Kidney capillary endothelial cell (primary cell): ENCODE data around the gene ENDOD1.
A peak's percentile ranks its signal among the peaks of the same experiment; 100 is the strongest.

ENCODE experiments used
- DNase-seq: peaks from one replicate; pipeline ENCODE4 v3.0.0-alpha.2; 2018; ENCODE audit warnings: low spot score

Gene ENDOD1

GRCh38 chr11:95076981-95077380 is 12.7 kb upstream of the ENDOD1 start:
- DNase-seq = no peak

GRCh38 chr11:95078526-95078925 is 11.1 kb upstream of the ENDOD1 start:
- no peak for DNase-seq

- no peak for DNase-seq
Observed at GRCh38 chr11:95081010-95081409, 8.6 kb upstream of the ENDOD1 start.

GRCh38 chr11:95081412-95081811 is 8.2 kb upstream of the ENDOD1 start:
- DNase-seq = no peak

- no peak for DNase-seq
Observed at GRCh38 chr11:95082576-95083001, 7.1 kb upstream of the ENDOD1 start.

GRCh38 chr11:95084509-95084908 is 5.1 kb upstream of the ENDOD1 start:
- DNase-seq = no peak

- DNase-seq = no peak
Observed at GRCh38 chr11:95085117-95085816, 4.4 kb upstream of the ENDOD1 start.

- DNase-seq = no peak
Observed at GRCh38 chr11:95086151-95086550, 3.5 kb upstream of the ENDOD1 start.

- no peak for DNase-seq
Observed at GRCh38 chr11:95086836-95087570, 2.6 kb upstream of the ENDOD1 start.

- DNase-seq = no peak
Observed at GRCh38 chr11:95088946-95089619, 563 bp upstream of the ENDOD1 start.

- DNase-seq = no peak
Observed at GRCh38 chr11:95091663-95092180, 2.1 kb downstream of the ENDOD1 start.

- peak; percentile 58 for DNase-seq
Observed at GRCh38 chr11:95092549-95093324, 3.1 kb downstream of the ENDOD1 start.

GRCh38 chr11:95093548-95093947 is 3.9 kb downstream of the ENDOD1 start:
- no peak for DNase-seq

- no peak for DNase-seq
Observed at GRCh38 chr11:95095858-95096587, 6.4 kb downstream of the ENDOD1 start.

GRCh38 chr11:95097209-95097608 is 7.6 kb downstream of the ENDOD1 start:
- DNase-seq = no peak

- no peak for DNase-seq
Observed at GRCh38 chr11:95098826-95099225, 9.2 kb downstream of the ENDOD1 start.

GRCh38 chr11:95100191-95100648 is 10.6 kb downstream of the ENDOD1 start:
- no peak for DNase-seq

GRCh38 chr11:95100856-95101507 is 11.3 kb downstream of the ENDOD1 start:
- no peak for DNase-seq

- DNase-seq = no peak
Observed at GRCh38 chr11:95101935-95102334, 12.3 kb downstream of the ENDOD1 start.

GRCh38 chr11:95102733-95103132 is 13.1 kb downstream of the ENDOD1 start:
- no peak for DNase-seq

GRCh38 chr11:95103701-95104100 is 14.1 kb downstream of the ENDOD1 start:
- DNase-seq = no peak
